Ovary (tissue), 9 donors: ENCODE results near the gene SFT2D1. TPM values are rescaled to one million over a fixed set of nuclear protein-coding genes. Genes with fewer than 3 reads are reported as not detected.

ENCODE experiments used
- DNase-seq, 5 donors: peaks; one replicate each; pipeline ENCODE4 v3.0.0-alpha.2; 2019 to 2020
- H3K27ac ChIP-seq, 2 donors: fragments of 200-600 bp; one replicate each; pipeline versions ENCODE4 v1.5.1 to v1.8.0; 2019 to 2022
- H3K27me3 ChIP-seq: fragments of 200-600 bp; one replicate; pipeline ENCODE4 v1.8.0; 2022
- H3K36me3 ChIP-seq: fragments of 200-600 bp; sonication (generic); one replicate; pipeline ENCODE4 v1.5.1; 2019
- H3K4me1 ChIP-seq: one replicate; pipeline ENCODE4 v1.8.1; 2013; ENCODE audit warnings: mild to moderate bottlenecking, moderate library complexity; ENCODE audit not compliant: insufficient read depth
- H3K4me3 ChIP-seq: fragments of 200-600 bp; sonication (generic); one replicate; pipeline ENCODE4 v1.5.1; 2017
- H3K9me3 ChIP-seq, 2 donors: fragments of 200-600 bp in 1 of 2; sonication (generic) in 1 of 2; one replicate each; pipeline versions ENCODE4 v1.5.1 to v1.8.1; 2013 to 2019; ENCODE audit warnings: mild to moderate bottlenecking in 1 of 2, moderate library complexity in 1 of 2
- EP300 ChIP-seq: sonication (generic); formaldehyde crosslinking; IDR thresholded peaks from one replicate; pipeline ENCODE4 v1.6.1; 2017; ENCODE audit warnings: antibody characterized with exemption
- POLR2A ChIP-seq: fragments of 450-650 bp; IDR thresholded peaks from one replicate; pipeline ENCODE4 v1.6.1; 2017; ENCODE audit warnings: antibody characterized with exemption, mild to moderate bottlenecking, moderate library complexity
- WGBS, 3 donors: extraction: QIAGEN DNeasy Blood & Tissue Kit in 1 of 3; methylation state at CpG; one replicate each; pipeline versions ENCODE4 v1.1.5 to v1.1.7; 2013 to 2017; 5-methylcytosine and 5-hydroxymethylcytosine counted together
- intact Hi-C, 4 donors: fragments of 100-400 bp; cut with DNase I; formaldehyde crosslinking; loops; one replicate each; pipeline versions ENCODE4 v1.11.0 to v1.15.1; 2022 to 2023
- polyA plus RNA-seq, 2 donors: library from polyadenylated mRNA; stranded (reverse); fragments of 200-250 nt in 1 of 2; fragments of 350-450 nt in 1 of 2; fragmentation: Illumina TruSeq in 1 of 2; extraction: RNeasy Lipid Tissue Mini Kit (QIAGEN cat#74804) in 1 of 2; gene quantifications; one replicate each; pipeline ENCODE4 v1.2.3, GENCODE V29; 2013 to 2014
- total RNA-seq, 7 donors: library from RNA; depleted of rRNA in 2 of 7; stranded (reverse); fragments of >200 nt in 2 of 7; fragmentation: NEBNext Ultra II Directional in 3 of 7; extraction: Animal tissue kit (Norgen Biotek cat#: 25700) in 3 of 7; gene quantifications; one replicate each; pipeline versions ENCODE4 v1.1.0 to v1.2.4, GENCODE V29; 2016 to 2023
- TF ChIP-seq, protein P1 (sequence below), 3 donors: fragments of 450-650 bp in 2 of 3; fragments of 200-600 bp in 1 of 3; IDR thresholded peaks; one replicate each; pipeline versions ENCODE4 v1.5.1 to v1.8.0; 2016 to 2022; ENCODE audit warnings: antibody characterized with exemption in 3 of 3, mild to moderate bottlenecking in 1 of 3
- donor health status: DM: no; HTN: no; CAD: no; lungs with moderate emphysema.
- donor health status: DM: no; HTN: no; CAD: no.
- donor health status: Bipolar disorder and iron deficiency.
- donor health status: DM: yes; HTN: yes; CAD: no.
- donor health status: DM: no; HTN: no; CAD: no.
- donor health status: DM: yes; HTN: yes; CAD: no.

The SFT2D1 gene
- total and polyA plus RNA-seq, 9 donors: 25.9 to 50.3 (median 34.4) TPM

DNA sequence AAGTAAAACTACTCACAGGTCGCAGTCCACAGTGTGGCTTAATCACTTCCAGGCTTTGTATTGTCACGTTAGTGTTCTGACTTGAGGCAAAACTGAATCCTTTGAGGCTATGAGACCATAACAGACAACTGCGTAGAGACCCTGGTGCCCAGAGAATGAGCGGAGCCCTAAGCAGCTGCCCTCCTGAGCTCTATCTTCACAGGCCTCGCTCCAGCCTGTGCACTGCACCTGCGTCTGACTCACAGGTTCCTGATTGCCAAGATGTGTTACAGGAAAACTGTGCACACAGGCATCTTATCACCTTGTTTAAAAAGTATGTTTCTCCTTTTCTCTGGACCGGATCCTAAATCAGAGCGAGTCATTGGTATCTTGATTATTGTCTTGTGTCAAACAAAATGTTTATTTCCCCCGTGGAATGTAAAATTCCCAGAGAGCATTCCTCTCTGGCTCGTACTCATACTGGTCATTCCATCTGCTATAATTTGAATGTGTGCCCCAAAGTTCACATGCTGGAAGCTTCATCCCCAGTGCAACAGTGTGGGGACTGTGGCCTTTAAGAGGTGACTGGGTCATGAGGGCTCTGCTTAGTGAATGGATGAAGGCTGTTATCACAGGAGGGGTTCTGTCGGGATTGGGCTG, 59.8 kb downstream of the SFT2D1 start:
- Histone ChIP-seq H3K36me3 (no peaks in the 10 kb centered on the region), H3K4me1 (no peaks in the 10 kb centered on the region), H3K9me3 (no peaks in the 10 kb centered on the region), H3K27ac (no peak overlapping the region), H3K27me3 (no peaks in the 10 kb centered on the region), H3K4me3 (no peak overlapping the region)
- intact Hi-C loops: no loop called here
- no peak for DNase-seq
- TF ChIP-seq POLR2A (no peak), EP300 (no peak)
- TF ChIP-seq, protein P1, sequence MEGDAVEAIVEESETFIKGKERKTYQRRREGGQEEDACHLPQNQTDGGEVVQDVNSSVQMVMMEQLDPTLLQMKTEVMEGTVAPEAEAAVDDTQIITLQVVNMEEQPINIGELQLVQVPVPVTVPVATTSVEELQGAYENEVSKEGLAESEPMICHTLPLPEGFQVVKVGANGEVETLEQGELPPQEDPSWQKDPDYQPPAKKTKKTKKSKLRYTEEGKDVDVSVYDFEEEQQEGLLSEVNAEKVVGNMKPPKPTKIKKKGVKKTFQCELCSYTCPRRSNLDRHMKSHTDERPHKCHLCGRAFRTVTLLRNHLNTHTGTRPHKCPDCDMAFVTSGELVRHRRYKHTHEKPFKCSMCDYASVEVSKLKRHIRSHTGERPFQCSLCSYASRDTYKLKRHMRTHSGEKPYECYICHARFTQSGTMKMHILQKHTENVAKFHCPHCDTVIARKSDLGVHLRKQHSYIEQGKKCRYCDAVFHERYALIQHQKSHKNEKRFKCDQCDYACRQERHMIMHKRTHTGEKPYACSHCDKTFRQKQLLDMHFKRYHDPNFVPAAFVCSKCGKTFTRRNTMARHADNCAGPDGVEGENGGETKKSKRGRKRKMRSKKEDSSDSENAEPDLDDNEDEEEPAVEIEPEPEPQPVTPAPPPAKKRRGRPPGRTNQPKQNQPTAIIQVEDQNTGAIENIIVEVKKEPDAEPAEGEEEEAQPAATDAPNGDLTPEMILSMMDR (IDR thresholded peaks at IDR 0.05): no peak
- 56 to 59% (median 57%) methylated on average over 11 of the region's 11 CpGs for WGBS, 3 donors

DNA sequence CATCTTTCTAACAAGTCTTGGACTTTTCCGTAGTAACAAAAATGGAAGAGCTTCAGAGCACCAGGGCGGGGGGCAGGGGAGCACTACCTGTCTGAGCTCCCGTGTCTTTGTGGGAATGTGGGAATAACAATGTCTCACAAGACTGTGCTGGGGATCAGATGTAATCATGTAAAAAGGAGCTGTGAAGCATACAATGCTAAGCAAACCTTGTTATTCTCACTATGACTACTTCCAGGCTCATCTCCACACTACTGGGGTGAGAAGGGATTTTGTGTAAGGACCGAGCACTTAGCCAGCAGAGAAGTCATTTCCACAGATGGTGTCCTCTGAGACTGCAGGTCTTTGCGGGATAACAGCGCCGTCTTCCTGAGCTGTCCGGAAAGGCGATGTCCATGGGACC, 61.2 kb downstream of the SFT2D1 start:
- TF ChIP-seq EP300 (no peak), POLR2A (no peak)
- TF ChIP-seq, protein P1 (IDR thresholded peaks at IDR 0.05): no peak
- 88 to 91% (median 91%) methylated on average over 9 of the region's 9 CpGs for WGBS, 3 donors
- H3K27ac ChIP-seq: no peak overlapping the region

DNA sequence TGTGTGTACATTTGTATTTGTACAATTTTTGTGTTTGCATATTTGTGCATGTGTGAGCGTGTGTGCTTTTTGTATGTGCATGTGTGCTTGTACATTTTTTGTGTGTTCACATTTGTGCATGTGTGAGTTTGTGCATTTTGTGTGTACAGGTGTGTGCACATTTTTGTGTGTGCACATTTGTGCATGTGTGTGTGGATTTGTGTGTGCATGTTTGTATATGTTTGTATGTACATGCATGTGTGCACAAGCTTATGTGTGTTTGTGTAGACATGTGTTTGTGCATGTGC, 63.0 kb downstream of the SFT2D1 start:
- Histone ChIP-seq H3K36me3 (no peaks in the 10 kb centered on the region), H3K4me3 (no peak overlapping the region), H3K27me3 (no peaks in the 10 kb centered on the region), H3K9me3 (no peaks in the 10 kb centered on the region), H3K4me1 (no peaks in the 10 kb centered on the region), H3K27ac (no peak overlapping the region)
- TF ChIP-seq, protein P1 (IDR thresholded peaks at IDR 0.05): no peak
- TF ChIP-seq EP300 (no peak), POLR2A (no peak)
- 91 to 98% (median 94%) methylated on average over 1 of the region's 1 CpG for WGBS, 3 donors
- intact Hi-C loops: loop anchor here in 3 of 4 donors (5.0 to 10.0 kb wide), 2 partner anchors 123 to 125 kb away; no protein-coding TSS in a partner anchor
- DNase-seq: no peak

More for the DNA sequence above, 61.2 kb downstream of the SFT2D1 start:
- Histone ChIP-seq H3K27me3 (no peaks in the 10 kb centered on the region), H3K9me3 (no peaks in the 10 kb centered on the region), H3K4me1 (no peaks in the 10 kb centered on the region), H3K36me3 (no peaks in the 10 kb centered on the region), H3K4me3 (no peak overlapping the region)
- DNase-seq: no peak
- intact Hi-C loops: no loop called here

DNA sequence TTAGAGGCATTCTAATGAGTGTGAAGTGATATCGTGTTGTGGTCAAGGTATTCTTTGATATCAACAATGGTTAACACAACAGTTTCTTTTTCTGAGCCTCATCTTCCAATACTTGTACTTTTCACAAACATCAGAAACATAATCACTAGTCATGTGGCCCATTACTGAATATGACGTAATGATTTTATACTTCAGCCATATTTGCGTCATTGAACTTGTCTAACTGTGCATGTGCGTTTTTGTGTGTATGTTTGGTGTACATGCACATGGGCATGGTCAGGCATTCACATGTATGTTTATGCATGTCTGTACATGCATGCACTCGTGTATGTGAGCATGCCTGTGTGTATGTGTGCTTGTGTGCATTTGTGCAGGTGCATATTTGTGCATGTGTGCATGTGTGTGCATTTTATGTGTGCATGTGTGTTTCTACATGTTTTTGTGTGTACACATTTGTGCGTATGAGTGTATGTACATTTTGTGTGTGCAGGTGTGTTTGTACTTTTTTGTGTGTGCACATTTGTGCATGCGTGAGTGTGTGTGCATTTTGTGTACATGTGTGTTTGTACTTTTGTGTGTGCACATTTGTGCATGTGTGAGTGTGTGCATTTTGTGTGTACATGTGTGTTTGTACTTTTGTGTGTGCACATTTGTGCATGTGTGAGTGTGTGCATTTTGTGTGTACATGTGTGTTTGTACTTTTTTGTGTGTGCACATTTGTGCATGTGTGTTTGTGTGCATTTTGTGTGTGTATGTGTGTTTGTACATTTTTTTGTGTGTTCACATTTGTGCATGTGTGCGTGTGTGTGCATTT, 63.6 kb downstream of the SFT2D1 start:
- Histone ChIP-seq H3K4me1 (no peaks in the 10 kb centered on the region), H3K4me3 (no peak overlapping the region), H3K27ac (no peak overlapping the region), H3K36me3 (no peaks in the 10 kb centered on the region), H3K9me3 (no peaks in the 10 kb centered on the region), H3K27me3 (no peaks in the 10 kb centered on the region)
- WGBS, 3 donors: 58 to 89% (median 88%) methylated on average over 8 of the region's 8 CpGs
- no peak for DNase-seq
- TF ChIP-seq, protein P1 (IDR thresholded peaks at IDR 0.05): no peak
- TF ChIP-seq POLR2A (no peak), EP300 (no peak)
- intact Hi-C loops: loop anchor here in 3 of 4 donors (5.0 to 10.0 kb wide), 2 partner anchors 124 to 126 kb away; no protein-coding TSS in a partner anchor
